MG63 (cell line): ENCODE data around the gene MIER2. TPM values are rescaled to one million over a fixed set of nuclear protein-coding genes. Genes with fewer than 3 reads are reported as not detected.
A peak's percentile ranks its signal among the peaks of the same experiment; 100 is the strongest.

Experiments
- DNase-seq: peaks from one replicate; pipeline ENCODE4 v3.0.0-alpha.2; 2020
- H3K27me3 ChIP-seq: fragments of 250-450 bp; sonication (Bioruptor Pico); 2 replicates; pipeline ENCODE4 v1.5.1; 2020; ENCODE audit warnings: mild to moderate bottlenecking, moderate library complexity
- H3K36me3 ChIP-seq: fragments of 250-450 bp; sonication (Bioruptor Pico); 2 replicates; pipeline ENCODE4 v1.5.1; 2020; ENCODE audit warnings: mild to moderate bottlenecking, moderate library complexity
- H3K4me3 ChIP-seq: fragments of 250-450 bp; sonication (Bioruptor Pico); 2 replicates; pipeline ENCODE4 v1.5.1; 2020; ENCODE audit warnings: mild to moderate bottlenecking, moderate library complexity
- H3K9me3 ChIP-seq: fragments of 250-450 bp; sonication (Bioruptor Pico); 2 replicates; pipeline ENCODE4 v1.5.1; 2020; ENCODE audit warnings: mild to moderate bottlenecking, moderate library complexity
- total RNA-seq: library from RNA; depleted of rRNA; stranded (reverse); fragments of >200 nt; shearing (Covaris generic); gene quantifications from 2 replicates; pipeline ENCODE4 v1.2.3, GENCODE V29; 2014; ENCODE audit warnings: low replicate concordance

MIER2 gene
- total RNA-seq, 1 experiment from 2014 or later: 3.5 TPM

- Histone ChIP-seq H3K9me3 (no peaks in the 10 kb centered on the region), H3K36me3 (peaks cover 18% of the 10 kb centered on the region), H3K4me3 (peak overlapping the region; percentile 60), H3K27me3 (no peaks in the 10 kb centered on the region)
- no peak for DNase-seq
These were observed 1.1 kb downstream of the MIER2 start for GRCh38 chr19:343451-343931.

GRCh38 chr19:342801-343421 is 1.7 kb downstream of the MIER2 start:
- H3K27me3 ChIP-seq: no peaks in the 10 kb centered on the region
- DNase-seq: peak; percentile 84
- H3K9me3 ChIP-seq: no peaks in the 10 kb centered on the region
- H3K36me3 ChIP-seq: peaks cover 22% of the 10 kb centered on the region
- H3K4me3 ChIP-seq: peak overlapping the region; percentile 60

GRCh38 chr19:342128-342455 is 2.5 kb downstream of the MIER2 start:
- no peaks in the 10 kb centered on the region for H3K9me3 ChIP-seq
- no peaks in the 10 kb centered on the region for H3K27me3 ChIP-seq
- H3K36me3 ChIP-seq: peaks cover 22% of the 10 kb centered on the region
- DNase-seq: no peak
- H3K4me3 ChIP-seq: no peak overlapping the region; the same call in 1 of the 2 replicates

- H3K27me3 ChIP-seq: no peaks in the 10 kb centered on the region
- H3K9me3 ChIP-seq: no peaks in the 10 kb centered on the region
- no peak overlapping the region for H3K4me3 ChIP-seq
- no peak for DNase-seq
- peaks cover 22% of the 10 kb centered on the region for H3K36me3 ChIP-seq
These were observed 3.0 kb downstream of the MIER2 start for GRCh38 chr19:341386-342127.

GRCh38 chr19:340620-341385 is 3.8 kb downstream of the MIER2 start:
- DNase-seq: no peak
- H3K27me3 ChIP-seq: no peaks in the 10 kb centered on the region
- no peak overlapping the region for H3K4me3 ChIP-seq
- H3K36me3 ChIP-seq: peaks cover 22% of the 10 kb centered on the region
- H3K9me3 ChIP-seq: no peaks in the 10 kb centered on the region

GRCh38 chr19:339262-339887 is 5.2 kb downstream of the MIER2 start:
- Histone ChIP-seq H3K27me3 (no peaks in the 10 kb centered on the region), H3K9me3 (no peaks in the 10 kb centered on the region), H3K36me3 (peaks cover 25% of the 10 kb centered on the region), H3K4me3 (no peak overlapping the region)
- no peak for DNase-seq

GRCh38 chr19:338421-338820 is 6.2 kb downstream of the MIER2 start:
- Histone ChIP-seq H3K27me3 (no peaks in the 10 kb centered on the region), H3K4me3 (no peak overlapping the region), H3K36me3 (peaks cover 31% of the 10 kb centered on the region), H3K9me3 (no peaks in the 10 kb centered on the region)
- DNase-seq: no peak

GRCh38 chr19:336067-336614 is 8.5 kb downstream of the MIER2 start:
- no peaks in the 10 kb centered on the region for H3K9me3 ChIP-seq
- H3K36me3 ChIP-seq: peaks cover 27% of the 10 kb centered on the region
- H3K27me3 ChIP-seq: no peaks in the 10 kb centered on the region
- no peak overlapping the region for H3K4me3 ChIP-seq
- DNase-seq: no peak

- Histone ChIP-seq H3K36me3 (peaks cover 29% of the 10 kb centered on the region), H3K4me3 (no peak overlapping the region), H3K9me3 (no peaks in the 10 kb centered on the region), H3K27me3 (no peaks in the 10 kb centered on the region)
- DNase-seq: no peak
These were observed 9.0 kb downstream of the MIER2 start for GRCh38 chr19:335486-336066.

GRCh38 chr19:335072-335471 is 9.5 kb downstream of the MIER2 start:
- no peak for DNase-seq
- H3K27me3 ChIP-seq: no peaks in the 10 kb centered on the region
- peaks cover 26% of the 10 kb centered on the region for H3K36me3 ChIP-seq
- no peak overlapping the region for H3K4me3 ChIP-seq
- no peaks in the 10 kb centered on the region for H3K9me3 ChIP-seq

GRCh38 chr19:334296-335071 is 10.1 kb downstream of the MIER2 start:
- DNase-seq: no peak

GRCh38 chr19:330503-330902 is 14.1 kb downstream of the MIER2 start:
- Histone ChIP-seq H3K9me3 (no peaks in the 10 kb centered on the region), H3K36me3 (peaks cover 35% of the 10 kb centered on the region), H3K27me3 (no peaks in the 10 kb centered on the region), H3K4me3 (no peak overlapping the region)
- no peak for DNase-seq

More at GRCh38 chr19:334296-335071, 10.1 kb downstream of the MIER2 start:
- H3K36me3 ChIP-seq: peaks cover 24% of the 10 kb centered on the region
- no peaks in the 10 kb centered on the region for H3K9me3 ChIP-seq
- no peak overlapping the region for H3K4me3 ChIP-seq
- no peaks in the 10 kb centered on the region for H3K27me3 ChIP-seq

GRCh38 chr19:329876-330275 is 14.7 kb downstream of the MIER2 start:
- no peaks in the 10 kb centered on the region for H3K9me3 ChIP-seq
- peaks cover 35% of the 10 kb centered on the region for H3K36me3 ChIP-seq
- no peak for DNase-seq
- no peaks in the 10 kb centered on the region for H3K27me3 ChIP-seq
- no peak overlapping the region for H3K4me3 ChIP-seq

GRCh38 chr19:328025-328505 is 16.5 kb downstream of the MIER2 start:
- no peak overlapping the region for H3K4me3 ChIP-seq
- H3K36me3 ChIP-seq: peaks cover 31% of the 10 kb centered on the region
- H3K27me3 ChIP-seq: no peaks in the 10 kb centered on the region
- no peaks in the 10 kb centered on the region for H3K9me3 ChIP-seq
- no peak for DNase-seq

GRCh38 chr19:327291-328024 is 17.1 kb downstream of the MIER2 start:
- peaks cover 31% of the 10 kb centered on the region for H3K36me3 ChIP-seq
- no peaks in the 10 kb centered on the region for H3K9me3 ChIP-seq
- DNase-seq: no peak

More at GRCh38 chr19:327291-328024, 17.1 kb downstream of the MIER2 start:
- H3K27me3 ChIP-seq: no peaks in the 10 kb centered on the region
- H3K4me3 ChIP-seq: no peak overlapping the region
